ENCODE measurements around the gene SLC15A5. TPM values are rescaled to one million over a fixed set of nuclear protein-coding genes. Genes with fewer than 3 reads are reported as not detected.
A peak's percentile ranks its signal among the peaks of the same experiment; 100 is the strongest.

The SLC15A5 gene
- total and polyA plus RNA-seq, 8 donors = not detected

GRCh38 chr12:16300122-16300521 is 22.6 kb upstream of the SLC15A5 start:
- H3K36me3 ChIP-seq = no peaks in the 10 kb centered on the region
- no peak for TF ChIP-seq CTCF (IDR thresholded peaks at IDR 0.05)
- FAIRE-seq = no peak
- H3K4me3 ChIP-seq = no peak overlapping the region
- ATAC-seq = peak in 1 of 4 donors; percentile 41
- H3K9me3 ChIP-seq = no peaks in the 10 kb centered on the region
- no peaks in the 10 kb centered on the region for H3K27me3 ChIP-seq
- intact Hi-C loops (cut with DNase I) = no loop called here
- 37 to 40% methylated on average over 1 of the region's 1 CpG for WGBS, 2 donors
- H3K27ac ChIP-seq = no peak overlapping the region
- no peak for DNase-seq
- no peaks in the 10 kb centered on the region for H3K4me1 ChIP-seq

- DNase-seq = no peak
- Histone ChIP-seq H3K4me3 (no peak overlapping the region), H3K27me3 (no peaks in the 10 kb centered on the region), H3K36me3 (no peaks in the 10 kb centered on the region), H3K4me1 (no peaks in the 10 kb centered on the region), H3K9me3 (no peaks in the 10 kb centered on the region), H3K27ac (no peak overlapping the region)
- ATAC-seq = no peak
- TF ChIP-seq CTCF (IDR thresholded peaks at IDR 0.05) = no peak
- intact Hi-C loops (cut with DNase I) = no loop called here
- 46 to 65% methylated on average over 2 of the region's 2 CpGs for WGBS, 2 donors
- FAIRE-seq = no peak
Measured at GRCh38 chr12:16299403-16299802, 21.9 kb upstream of the SLC15A5 start.

GRCh38 chr12:16297521-16297920 is 20.0 kb upstream of the SLC15A5 start:
- intact Hi-C loops (cut with DNase I) = no loop called here
- Histone ChIP-seq H3K4me1 (no peaks in the 10 kb centered on the region), H3K4me3 (no peak overlapping the region), H3K9me3 (no peaks in the 10 kb centered on the region), H3K27ac (no peak overlapping the region), H3K36me3 (no peaks in the 10 kb centered on the region), H3K27me3 (no peaks in the 10 kb centered on the region)
- ATAC-seq (no peak), FAIRE-seq (no peak), DNase-seq (no peak)
- no peak for TF ChIP-seq CTCF (IDR thresholded peaks at IDR 0.05)
- WGBS, 2 donors = 27 to 45% methylated on average over 1 of the region's 1 CpG

- DNase-seq = no peak
- no peak for ATAC-seq
- no peaks in the 10 kb centered on the region for H3K36me3 ChIP-seq
- 16 to 24% methylated on average over 1 of the region's 1 CpG for WGBS, 2 donors
- no peak for TF ChIP-seq CTCF (IDR thresholded peaks at IDR 0.05)
- no peaks in the 10 kb centered on the region for H3K4me1 ChIP-seq
- intact Hi-C loops (cut with DNase I) = no loop called here
- no peak overlapping the region for H3K27ac ChIP-seq
- no peaks in the 10 kb centered on the region for H3K27me3 ChIP-seq
- no peaks in the 10 kb centered on the region for H3K9me3 ChIP-seq
- no peak for FAIRE-seq
- H3K4me3 ChIP-seq = no peak overlapping the region
Measured at GRCh38 chr12:16294376-16294956, 17.0 kb upstream of the SLC15A5 start.

- DNase-seq = no peak
- H3K9me3 ChIP-seq = no peaks in the 10 kb centered on the region
- H3K36me3 ChIP-seq = no peaks in the 10 kb centered on the region
- no peak overlapping the region for H3K27ac ChIP-seq
- FAIRE-seq = no peak
- WGBS, 2 donors = 69 to 78% methylated on average over 4 of the region's 4 CpGs
- no peak overlapping the region for H3K4me3 ChIP-seq
- ATAC-seq = no peak
- H3K27me3 ChIP-seq = no peaks in the 10 kb centered on the region
- intact Hi-C loops (cut with DNase I) = no loop called here
- TF ChIP-seq CTCF (IDR thresholded peaks at IDR 0.05) = no peak
- no peaks in the 10 kb centered on the region for H3K4me1 ChIP-seq
Measured at GRCh38 chr12:16291032-16291431, 13.5 kb upstream of the SLC15A5 start.
